Stimulated activated CD4-positive, alpha-beta T cell treated with anti-CD3 and anti-CD28 coated beads, Interleukin-12 subunit alpha, Interleukin-12 subunit beta, amount 100 ng/mL, for 4 hours (primary cell): Measurements from ENCODE around the gene HRH1.
"Not testable (repeated sequence)": the region's sequence is repeated elsewhere in the genome, so short reads cannot be mapped to it uniquely, and the experiment has no call there.

Experiments
- DNase-seq: peaks from one replicate; pipeline ENCODE4 v3.0.0-alpha.2; 2020

The HRH1 gene

DNA sequence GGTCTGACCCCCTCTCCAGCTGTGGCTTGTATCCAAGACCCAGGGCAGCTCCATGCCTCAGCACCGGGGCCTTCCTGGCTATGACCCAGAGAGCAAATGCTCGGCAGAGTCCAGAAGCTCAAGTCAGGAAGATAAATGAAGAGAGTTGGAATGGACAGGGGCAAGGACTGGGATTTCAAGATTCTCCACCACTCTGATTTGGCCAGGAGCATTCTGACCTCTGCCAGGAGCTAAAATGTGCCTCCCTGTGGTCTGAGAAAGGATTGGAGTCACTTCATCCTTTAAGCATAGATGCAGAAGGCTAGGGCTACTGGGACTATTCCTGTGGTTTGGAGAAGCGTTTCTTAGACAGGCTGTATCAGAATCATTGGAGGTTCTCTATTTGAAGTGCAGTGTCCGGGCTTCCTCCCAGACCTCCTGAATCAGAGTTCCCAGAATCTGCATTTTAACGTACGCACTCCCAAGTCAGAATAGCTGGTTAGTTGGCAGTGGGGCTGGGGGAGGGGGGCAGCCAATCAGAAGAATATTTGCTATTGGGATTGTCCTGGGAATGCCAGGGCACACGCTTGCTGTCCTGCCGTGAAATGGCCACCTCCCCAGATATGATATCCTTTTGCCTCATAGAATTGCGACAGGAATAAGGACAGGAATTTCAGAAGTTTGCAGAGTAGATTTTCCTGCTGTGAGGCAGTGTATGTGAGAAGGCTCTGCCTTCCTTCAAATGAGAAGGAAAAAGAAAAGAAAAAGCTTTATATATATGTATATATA is 57.4 kb downstream of the HRH1 start:
- no peak for DNase-seq

- no peak for DNase-seq
Observed at GRCh38 chr3:11212299-11212608, 58.0 kb downstream of the HRH1 start.

- DNase-seq = no peak
Observed at GRCh38 chr3:11212784-11213183, 58.5 kb downstream of the HRH1 start.

GRCh38 chr3:11213810-11214450 is 59.6 kb downstream of the HRH1 start:
- no peak for DNase-seq

GRCh38 chr3:11214451-11214978 is 60.2 kb downstream of the HRH1 start:
- DNase-seq = no peak

- not testable (repeated sequence) for DNase-seq
Observed at GRCh38 chr3:11217370-11217769, 63.1 kb downstream of the HRH1 start.

DNA sequence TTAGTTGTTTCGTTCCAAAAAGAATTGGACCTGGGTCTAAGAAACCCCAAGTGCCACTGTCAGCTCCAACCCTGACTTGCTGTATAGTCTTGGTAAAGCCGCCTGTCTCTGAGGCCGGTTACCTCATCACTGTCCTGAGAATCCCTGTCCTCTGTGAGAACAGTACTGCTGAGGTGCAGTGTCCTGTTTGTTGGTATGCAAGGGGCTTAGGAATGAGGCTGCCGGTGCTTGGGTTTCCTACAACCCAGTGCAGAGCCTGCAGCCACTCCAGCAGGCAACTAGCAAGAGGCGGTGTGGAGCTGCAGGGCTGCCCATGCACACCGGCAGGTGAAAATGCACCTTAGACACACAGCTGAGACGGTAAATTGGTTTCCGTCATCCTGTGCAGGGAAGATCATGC is 65.9 kb downstream of the HRH1 start:
- no peak for DNase-seq

DNA sequence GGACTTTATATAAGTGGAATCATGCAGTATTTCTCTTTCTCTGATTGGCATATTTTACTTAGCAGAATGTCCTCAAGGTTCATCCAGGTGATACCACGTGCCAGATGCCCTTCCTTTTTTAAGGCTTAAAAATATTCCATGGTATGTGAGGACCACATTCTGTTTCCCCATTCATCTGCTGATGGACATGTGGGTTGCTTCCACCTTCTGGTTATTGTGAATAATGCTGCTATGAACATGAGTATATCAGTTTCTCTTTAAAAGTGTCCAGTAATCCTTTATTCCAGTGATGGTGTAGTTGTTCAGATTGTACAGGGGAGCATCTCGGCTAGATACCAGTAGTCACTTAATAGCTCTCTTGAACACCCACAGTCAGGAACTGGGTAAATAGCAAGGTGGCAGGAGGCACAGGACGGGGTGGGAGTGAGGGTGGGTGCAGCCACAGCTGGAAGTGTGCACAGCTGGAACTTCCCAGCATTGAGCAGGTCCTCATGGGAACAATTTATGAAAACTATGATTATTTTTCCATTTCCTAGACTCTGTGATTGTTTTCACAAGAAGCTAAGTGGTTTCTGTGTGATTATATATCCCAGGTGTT is 67.6 kb downstream of the HRH1 start:
- no peak for DNase-seq

DNA sequence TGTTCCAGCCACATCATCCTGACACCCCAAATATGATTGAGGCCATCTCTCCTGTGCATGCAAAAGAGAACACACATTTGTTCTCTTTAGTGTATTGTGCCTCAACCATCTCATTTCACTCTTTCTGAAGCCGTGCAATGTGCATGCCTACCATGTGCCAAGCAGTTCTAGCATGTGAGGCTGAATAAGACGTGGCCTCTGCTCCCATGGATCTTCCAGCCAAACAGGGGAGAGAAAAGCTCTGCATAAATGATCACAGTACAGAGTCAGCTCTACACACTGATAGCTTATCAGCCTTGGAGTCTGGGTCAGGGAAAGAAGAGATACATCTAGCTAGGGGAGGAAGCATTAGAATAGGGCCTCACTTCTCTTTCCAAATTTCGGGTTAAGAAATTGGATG is 69.7 kb downstream of the HRH1 start:
- DNase-seq = no peak

DNA sequence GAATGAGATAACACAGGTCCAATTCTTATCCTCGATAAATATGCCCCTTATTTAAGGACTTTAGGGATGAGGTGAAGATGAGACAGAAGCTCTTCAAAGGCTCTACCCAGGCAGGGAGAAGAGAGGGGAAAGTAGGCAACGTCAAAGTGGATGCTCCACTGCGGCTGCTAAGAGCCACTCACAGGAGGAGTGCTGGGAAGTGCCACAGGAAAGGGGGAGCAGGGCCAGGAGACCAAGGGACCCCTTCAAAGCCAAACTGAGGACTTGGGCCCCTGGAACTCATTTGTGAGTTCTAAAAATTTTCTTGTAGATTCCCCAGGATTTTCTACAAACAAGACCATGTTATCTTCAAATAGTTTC is 70.6 kb downstream of the HRH1 start:
- DNase-seq = no peak

GRCh38 chr3:11226042-11226370 is 71.7 kb downstream of the HRH1 start:
- DNase-seq = no peak

DNA sequence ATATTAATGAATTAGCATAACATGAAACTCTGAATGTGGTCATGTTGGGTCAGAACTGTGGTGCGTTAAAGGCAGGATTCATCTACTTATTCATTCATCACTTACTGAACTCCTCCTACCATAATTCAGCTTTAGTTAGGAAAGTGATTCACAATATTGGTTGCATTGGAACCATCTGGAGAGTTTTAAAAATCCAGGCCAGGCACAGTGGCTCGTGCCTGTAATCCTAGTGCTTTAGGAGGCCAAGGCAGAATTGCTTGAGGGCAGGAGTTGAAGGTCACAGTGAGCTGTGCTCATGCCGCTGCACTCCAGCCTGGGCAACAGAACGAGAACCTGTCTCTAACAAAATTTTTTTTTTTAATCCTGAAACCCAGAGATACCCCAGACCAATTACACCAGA is 73.7 kb downstream of the HRH1 start:
- DNase-seq = no peak

DNA sequence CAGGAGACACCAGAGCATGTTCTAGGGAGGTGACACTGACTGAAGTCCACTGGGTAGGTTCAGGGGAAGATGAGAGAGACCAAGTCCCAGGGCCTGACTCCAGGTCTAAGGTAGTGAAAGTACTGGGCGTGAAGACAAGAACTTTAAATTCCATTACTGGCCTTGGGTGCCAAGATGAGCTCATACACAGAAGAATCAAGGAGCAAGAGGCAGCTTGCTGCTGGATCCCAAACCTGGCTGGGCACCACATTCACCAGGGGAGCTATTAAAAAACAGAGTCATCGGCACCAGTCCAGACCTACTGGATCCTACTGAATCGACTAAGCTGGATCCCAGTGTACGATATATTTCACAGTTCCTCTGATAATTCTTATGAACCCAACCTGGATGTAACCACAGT is 75.8 kb downstream of the HRH1 start:
- DNase-seq = no peak

GRCh38 chr3:11230832-11231231 is 76.5 kb downstream of the HRH1 start:
- no peak for DNase-seq

- DNase-seq = no peak
Observed at GRCh38 chr3:11235385-11235784, 81.1 kb downstream of the HRH1 start.

DNA sequence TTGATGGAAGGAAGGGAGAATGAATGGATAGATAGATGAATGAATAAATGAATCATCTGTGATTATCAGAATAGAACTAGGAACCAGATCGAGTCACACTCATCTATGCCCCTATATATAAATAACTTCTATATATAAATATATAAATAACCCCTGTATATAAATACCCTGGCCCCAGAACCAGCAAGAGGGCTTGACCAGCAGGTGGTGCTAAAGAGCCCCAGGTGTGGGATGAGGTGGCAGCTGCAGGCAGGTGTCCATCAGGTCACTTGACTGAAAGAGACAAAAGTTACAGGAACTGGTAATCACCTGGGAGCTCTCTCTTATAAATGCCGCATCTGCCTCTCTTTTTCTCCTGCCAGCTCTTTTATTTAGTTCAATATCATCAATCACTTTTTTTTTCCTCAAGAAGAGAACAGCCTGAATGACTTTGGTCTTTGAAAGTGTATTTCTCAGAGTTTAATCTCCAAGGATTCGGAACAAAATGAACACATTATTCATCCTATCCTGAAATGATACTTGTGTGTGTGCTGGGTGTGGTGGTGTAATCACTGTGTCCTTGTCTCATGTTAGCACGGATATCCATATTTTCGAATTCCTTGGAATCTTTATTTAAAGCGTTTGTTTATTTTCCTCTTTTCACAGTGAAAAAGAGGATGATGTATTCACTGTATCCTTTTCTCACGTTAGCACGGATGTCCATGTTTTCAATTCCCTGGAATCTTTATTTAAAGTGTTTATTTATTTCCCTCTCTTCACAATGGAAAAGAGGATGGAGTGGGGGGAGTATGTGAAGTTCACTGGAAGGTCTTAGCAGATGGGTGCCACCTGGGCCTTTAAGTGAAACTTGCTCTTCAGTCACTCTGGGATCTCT is 82.5 kb downstream of the HRH1 start:
- DNase-seq = peak; percentile 78

DNA sequence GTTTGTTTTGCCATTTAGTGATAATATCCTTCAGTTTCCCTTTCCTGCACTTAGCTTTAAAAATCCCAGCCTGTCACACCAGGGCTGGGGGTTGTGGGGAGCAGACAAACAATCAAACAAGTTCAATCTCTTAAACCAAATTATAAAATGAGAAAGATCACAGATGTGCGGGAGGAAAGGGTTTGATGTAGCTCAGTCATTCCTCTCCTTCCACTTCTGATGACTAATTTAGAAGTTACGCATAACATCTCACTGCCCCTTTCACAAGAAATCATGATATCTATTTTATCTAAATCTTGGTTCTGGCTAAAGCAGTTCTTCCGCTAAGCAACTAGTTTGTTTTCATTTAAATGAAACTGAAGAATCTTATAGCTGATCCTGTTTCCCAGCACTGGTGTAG is 83.8 kb downstream of the HRH1 start:
- no peak for DNase-seq

GRCh38 chr3:11238880-11239279 is 84.6 kb downstream of the HRH1 start:
- DNase-seq = no peak

GRCh38 chr3:11239796-11240195 is 85.5 kb downstream of the HRH1 start:
- no peak for DNase-seq

GRCh38 chr3:11240496-11240895 is 86.2 kb downstream of the HRH1 start:
- peak; percentile 8 for DNase-seq

- DNase-seq = no peak
Observed at GRCh38 chr3:11244121-11244677, 89.9 kb downstream of the HRH1 start.

- no peak for DNase-seq
Observed at GRCh38 chr3:11245276-11245675, 91.0 kb downstream of the HRH1 start.
